ENCODE measurements around the gene EIF4G3. TPM values are rescaled to one million over a fixed set of nuclear protein-coding genes. Genes with fewer than 3 reads are reported as not detected.

EIF4G3 gene
- total and polyA plus RNA-seq, 2 of the 8 experiments (the other 6 are each of a cell fraction or from before 2014, with no cell fraction given), result 47.5 to 66.6 TPM

- ChIA-PET POLR2A (ENCODE audit: partially characterized antibody) (no interaction called here), CTCF (ENCODE audit: partially characterized antibody) (no interaction called here)
- Histone ChIP-seq H3K79me2 (ENCODE audit: control insufficient read depth in 1 of 2, insufficient read depth in 2 of 2, low read length in 2 of 2) (no peaks in the 10 kb centered on the region), H3K18ac (ENCODE audit: extremely low read depth, low read length) (no peak overlapping the region; the same call in 1 of the 2 replicates), H3K27ac (ENCODE audit: low read depth, low read length) (no peak overlapping the region), H3K4me3 (ENCODE audit: extremely low read depth in 1 of 4, insufficient read depth in 2 of 4, low read depth in 3 of 4, low read length in 4 of 4) (no peak overlapping the region), H4K91ac (replicated peaks; ENCODE audit: insufficient read length, low read length) (no peak overlapping the region), H2BK120ac (replicated peaks; ENCODE audit: low read depth, low read length) (no peak overlapping the region), H2AFZ (ENCODE audit: low read length) (no peak overlapping the region), H3K36me3 (ENCODE audit: control insufficient read depth in 2 of 4, insufficient read depth in 4 of 4, low read length in 3 of 4) (peaks cover 0 to 9% (median 4%) of the 10 kb centered on the region in 4 experiments; a peak in 4 of 8 replicates), H3K56ac (replicated peaks; ENCODE audit: insufficient read length, low read depth, low read length) (no peak overlapping the region), H2BK20ac (ENCODE audit: low read length) (no peak overlapping the region), H3K4me2 (ENCODE audit: insufficient read depth in 1 of 2, low read depth in 2 of 2, low read length in 2 of 2) (peak overlapping the region in 1 of 2 experiments; percentile 0; a peak in 1 of 4 replicates), H3K9me3 (ENCODE audit: insufficient read depth in 2 of 2, low read depth in 1 of 2, low read length in 1 of 2) (no peaks in the 10 kb centered on the region), H3K79me1 (ENCODE audit: low read depth, low read length) (no peaks in the 10 kb centered on the region), H2BK15ac (ENCODE audit: low read length) (no peak overlapping the region), H4K5ac (ENCODE audit: insufficient read length, low read depth, low read length) (no peak overlapping the region), H2BK12ac (ENCODE audit: low read depth, low read length) (no peak overlapping the region), H3K4me1 (replicated peaks in 1 of 4; ENCODE audit: control insufficient read depth in 3 of 4, insufficient read depth in 4 of 4, low read length in 3 of 4) (peaks cover 0 to 2% (median 0%) of the 10 kb centered on the region in 4 experiments; a peak in 1 of 7 replicates), H4K8ac (ENCODE audit: extremely low read depth, insufficient read depth, low read length) (no peak overlapping the region), H3K23me2 (ENCODE audit: low read depth, low read length) (no peaks in the 10 kb centered on the region), H3K27me3 (replicated peaks in 1 of 4; ENCODE audit: control insufficient read depth in 3 of 4, extremely low read depth in 1 of 4, insufficient read depth in 3 of 4, low read length in 3 of 4) (no peaks in the 10 kb centered on the region), H2BK5ac (ENCODE audit: low read depth, low read length) (no peak overlapping the region), H3K23ac (ENCODE audit: insufficient read length) (no peak overlapping the region), H3K14ac (ENCODE audit: insufficient read length) (no peak overlapping the region), H2AK5ac (ENCODE audit: low read depth, low read length) (no peak overlapping the region), H3K9ac (replicated peaks in 1 of 4; ENCODE audit: extremely low read depth in 1 of 4, low read depth in 3 of 4, low read length in 3 of 4) (no peak overlapping the region), H3K4ac (replicated peaks; ENCODE audit: insufficient read length, low read depth, low read length) (no peak overlapping the region), H4K20me1 (replicated peaks in 1 of 2; ENCODE audit: control insufficient read depth in 1 of 2, insufficient read depth in 2 of 2, low read length in 2 of 2) (peaks cover 0 to 3% of the 10 kb centered on the region in 2 experiments)
- FAIRE-seq, result no peak
- TF ChIP-seq BRCA1 (IDR thresholded peaks at IDR 0.05; ENCODE audit: low read depth, low read length) (no peak), CTCF (IDR thresholded peaks at IDR 0.05; ENCODE audit: control extremely low read depth in 1 of 3, insufficient read depth in 1 of 3, low read depth in 1 of 3, low read length in 3 of 3) (peak in 1 of 3 experiments; percentile 3; a peak in 1 of 4 replicates)
- DNase-seq (ENCODE audit: low read depth in 1 of 2, low spot score in 2 of 2), result no peak
- 83% methylated on average over 7 of the region's 7 CpGs; no CpG with 5 or more reads in 1 of the 2 experiments for WGBS, 2 experiments (ENCODE audit: extremely low coverage in 1 of 2, insufficient coverage in 1 of 2, insufficient read length in 1 of 2, insufficient replicate concordance in 2 of 2, low coverage in 1 of 2, low lambda C conversion rate in 2 of 2, missing lambda C conversion rate in 1 of 2)
Measured at GRCh38 chr1:20964540-20965484, 211.9 kb downstream of the EIF4G3 start.
